Measurements from ENCODE around the gene CACNA1C.
"Not testable (repeated sequence)": the region's sequence is repeated elsewhere in the genome, so short reads cannot be mapped to it uniquely, and the experiment has no call there.

CACNA1C gene

DNA sequence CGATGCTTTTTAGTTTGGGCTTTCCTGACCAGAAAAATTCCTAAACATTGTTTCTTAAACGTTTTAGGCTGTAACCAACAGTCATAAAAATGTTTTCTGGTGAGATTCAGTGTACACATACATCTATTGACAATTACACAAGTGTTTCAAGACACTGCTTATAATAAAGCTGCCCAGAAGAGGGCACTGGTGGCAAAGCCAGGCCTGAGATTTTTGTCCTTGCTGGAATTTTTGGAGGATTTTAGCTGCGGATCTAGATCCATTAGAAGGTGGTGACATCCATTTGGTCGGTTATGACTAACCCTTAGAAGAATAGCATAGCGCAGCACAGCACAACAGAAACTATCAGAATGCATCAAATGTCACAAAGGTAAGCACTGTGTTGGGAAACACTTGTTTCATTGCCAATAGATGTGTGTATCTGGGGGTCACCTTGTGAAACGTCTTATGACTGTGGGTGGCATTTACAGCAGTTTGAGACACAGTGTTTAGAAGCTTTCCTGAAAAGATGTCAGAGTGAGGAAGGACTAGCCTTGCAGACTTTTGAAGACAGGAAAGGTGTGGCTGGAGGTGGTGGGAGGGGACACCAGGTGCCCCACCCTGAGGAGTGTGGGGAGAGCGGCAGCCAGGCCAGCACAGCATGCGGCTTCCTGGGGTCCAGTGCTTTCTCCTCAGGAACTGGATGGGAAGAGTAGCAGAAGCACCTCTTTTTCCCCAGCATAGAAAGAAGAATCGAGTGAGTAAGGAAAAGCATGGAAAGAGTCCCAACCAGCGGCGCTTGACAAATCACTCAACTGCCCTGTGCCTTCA, 687.2 kb downstream of the CACNA1C start:
- Histone ChIP-seq H3K79me2 (ENCODE audit: control insufficient read depth, low read length) (no peaks in the 10 kb centered on the region), H3K27ac (ENCODE audit: low read depth, low read length) (no peak overlapping the region), H4K20me1 (ENCODE audit: control insufficient read depth, insufficient read depth, low read depth, low read length) (no peaks in the 10 kb centered on the region), H3K4me3 (ENCODE audit: low read length) (no peak overlapping the region), H3K9me3 (ENCODE audit: control insufficient read depth, insufficient read depth, low read length) (no peaks in the 10 kb centered on the region), H3K36me3 (ENCODE audit: control insufficient read depth, low read length) (no peaks in the 10 kb centered on the region), H3K4me1 (ENCODE audit: control insufficient read depth, low read length) (no peaks in the 10 kb centered on the region), H3F3A (ENCODE audit: control insufficient read depth, insufficient read depth) (no peaks in the 10 kb centered on the region), H3K27me3 (ENCODE audit: control insufficient read depth, low read length) (peaks cover 7% of the 10 kb centered on the region; the same call in 1 of the 2 replicates), H3K4me2 (ENCODE audit: low read length) (no peak overlapping the region), H3K9me2 (replicated peaks; ENCODE audit: control insufficient read depth, low read length) (no peaks in the 10 kb centered on the region)
- no peak for TF ChIP-seq EZH2phosphoT487 (IDR thresholded peaks at IDR 0.05; ENCODE audit: borderline replicate concordance, low read length)
- TF ChIP-seq, protein P1, sequence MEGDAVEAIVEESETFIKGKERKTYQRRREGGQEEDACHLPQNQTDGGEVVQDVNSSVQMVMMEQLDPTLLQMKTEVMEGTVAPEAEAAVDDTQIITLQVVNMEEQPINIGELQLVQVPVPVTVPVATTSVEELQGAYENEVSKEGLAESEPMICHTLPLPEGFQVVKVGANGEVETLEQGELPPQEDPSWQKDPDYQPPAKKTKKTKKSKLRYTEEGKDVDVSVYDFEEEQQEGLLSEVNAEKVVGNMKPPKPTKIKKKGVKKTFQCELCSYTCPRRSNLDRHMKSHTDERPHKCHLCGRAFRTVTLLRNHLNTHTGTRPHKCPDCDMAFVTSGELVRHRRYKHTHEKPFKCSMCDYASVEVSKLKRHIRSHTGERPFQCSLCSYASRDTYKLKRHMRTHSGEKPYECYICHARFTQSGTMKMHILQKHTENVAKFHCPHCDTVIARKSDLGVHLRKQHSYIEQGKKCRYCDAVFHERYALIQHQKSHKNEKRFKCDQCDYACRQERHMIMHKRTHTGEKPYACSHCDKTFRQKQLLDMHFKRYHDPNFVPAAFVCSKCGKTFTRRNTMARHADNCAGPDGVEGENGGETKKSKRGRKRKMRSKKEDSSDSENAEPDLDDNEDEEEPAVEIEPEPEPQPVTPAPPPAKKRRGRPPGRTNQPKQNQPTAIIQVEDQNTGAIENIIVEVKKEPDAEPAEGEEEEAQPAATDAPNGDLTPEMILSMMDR (IDR thresholded peaks at IDR 0.05; ENCODE audit: low read depth, low read length, poor library complexity, severe bottlenecking): peak; percentile 54

DNA sequence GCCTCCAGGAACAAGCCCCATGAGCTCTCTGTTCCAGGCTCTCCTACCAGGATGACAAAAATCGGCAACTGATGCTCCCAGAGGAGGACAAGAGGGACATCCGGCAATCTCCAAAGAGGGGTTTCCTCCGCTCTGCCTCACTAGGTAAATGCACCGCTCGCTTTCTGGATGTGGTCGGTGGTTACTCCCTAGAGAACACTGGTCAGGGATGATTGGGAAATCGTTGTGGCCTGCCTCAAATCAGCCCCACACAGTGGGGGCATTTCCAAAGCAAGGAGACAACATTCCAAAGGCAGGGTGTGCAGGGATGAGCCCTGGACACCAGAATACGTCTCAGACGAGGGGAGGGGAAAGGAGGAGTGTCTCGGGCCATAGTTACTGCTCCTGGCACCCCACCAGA, 689.2 kb downstream of the CACNA1C start:
- H3K4me3 ChIP-seq (ENCODE audit: low read length); H3K79me2 ChIP-seq (ENCODE audit: control insufficient read depth, low read length); H3F3A ChIP-seq (ENCODE audit: control insufficient read depth, insufficient read depth); H3K4me1 ChIP-seq (ENCODE audit: control insufficient read depth, low read length); H3K9me3 ChIP-seq (ENCODE audit: control insufficient read depth, insufficient read depth, low read length); H3K36me3 ChIP-seq (ENCODE audit: control insufficient read depth, low read length); H3K27ac ChIP-seq (ENCODE audit: low read depth, low read length); H3K4me2 ChIP-seq (ENCODE audit: low read length); H3K27me3 ChIP-seq (ENCODE audit: control insufficient read depth, low read length); H4K20me1 ChIP-seq (ENCODE audit: control insufficient read depth, insufficient read depth, low read depth, low read length); H3K9me2 ChIP-seq (replicated peaks; ENCODE audit: control insufficient read depth, low read length): not testable (repeated sequence)

DNA sequence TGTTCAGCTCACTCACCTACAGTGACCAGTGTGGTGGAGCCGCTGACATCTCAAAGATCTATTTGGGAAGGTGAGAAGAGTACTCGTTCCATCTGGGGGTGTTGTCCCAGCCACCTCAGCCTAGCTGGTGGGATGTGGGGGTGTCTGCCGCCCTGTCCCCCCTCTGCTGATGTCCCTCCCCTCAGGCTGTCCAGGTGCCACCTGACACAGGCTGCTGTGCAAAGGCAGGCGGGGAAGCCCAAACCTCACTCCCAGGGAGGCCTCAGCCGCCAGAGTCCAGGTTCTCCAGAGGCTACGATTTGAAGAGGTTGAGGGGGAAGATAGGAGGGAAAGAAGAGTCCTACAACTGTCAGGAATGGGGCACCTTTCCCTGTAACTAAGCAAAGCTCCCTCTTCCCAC, 690.7 kb downstream of the CACNA1C start:
- Histone ChIP-seq H4K20me1 (ENCODE audit: control insufficient read depth, insufficient read depth, low read depth, low read length) (no peaks in the 10 kb centered on the region), H3K36me3 (ENCODE audit: control insufficient read depth, low read length) (no peaks in the 10 kb centered on the region), H3K9me3 (ENCODE audit: control insufficient read depth, insufficient read depth, low read length) (no peaks in the 10 kb centered on the region), H3K4me3 (ENCODE audit: low read length) (no peak overlapping the region), H3K4me2 (ENCODE audit: low read length) (no peak overlapping the region), H3F3A (ENCODE audit: control insufficient read depth, insufficient read depth) (no peaks in the 10 kb centered on the region), H3K79me2 (ENCODE audit: control insufficient read depth, low read length) (no peaks in the 10 kb centered on the region), H3K27ac (ENCODE audit: low read depth, low read length) (no peak overlapping the region), H3K27me3 (ENCODE audit: control insufficient read depth, low read length) (no peaks in the 10 kb centered on the region), H3K4me1 (ENCODE audit: control insufficient read depth, low read length) (no peaks in the 10 kb centered on the region), H3K9me2 (replicated peaks; ENCODE audit: control insufficient read depth, low read length) (no peaks in the 10 kb centered on the region)
- TF ChIP-seq, protein P1 (IDR thresholded peaks at IDR 0.05; ENCODE audit: low read depth, low read length, poor library complexity, severe bottlenecking): no peak
- no peak for TF ChIP-seq EZH2phosphoT487 (IDR thresholded peaks at IDR 0.05; ENCODE audit: borderline replicate concordance, low read length)

DNA sequence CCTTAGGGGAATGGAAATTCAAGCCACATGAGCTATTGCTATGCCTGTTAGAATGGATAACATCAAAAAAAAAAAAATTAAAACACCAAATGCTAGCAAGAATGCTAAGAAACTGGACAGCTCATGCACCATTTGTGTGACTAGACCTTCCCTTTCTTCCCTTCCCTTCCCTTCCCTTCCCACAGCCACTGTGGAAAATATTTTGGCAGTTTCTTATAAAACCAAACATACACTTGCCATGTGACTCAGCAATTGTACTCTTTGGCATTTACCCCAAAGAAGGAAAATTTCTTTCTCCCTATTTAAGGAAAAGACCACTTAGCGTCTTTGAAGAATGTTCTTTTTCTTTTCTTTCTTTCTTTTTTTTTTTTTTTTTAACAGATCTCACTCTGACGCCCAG, 692.9 kb downstream of the CACNA1C start:
- TF ChIP-seq, protein P1 (IDR thresholded peaks at IDR 0.05; ENCODE audit: low read depth, low read length, poor library complexity, severe bottlenecking): no peak
- no peak for TF ChIP-seq EZH2phosphoT487 (IDR thresholded peaks at IDR 0.05; ENCODE audit: borderline replicate concordance, low read length)

More for the DNA sequence above, 692.9 kb downstream of the CACNA1C start:
- Histone ChIP-seq H3K4me2 (ENCODE audit: low read length) (no peak overlapping the region), H3K4me1 (ENCODE audit: control insufficient read depth, low read length) (no peaks in the 10 kb centered on the region), H3K4me3 (ENCODE audit: low read length) (no peak overlapping the region), H3K9me3 (ENCODE audit: control insufficient read depth, insufficient read depth, low read length) (no peaks in the 10 kb centered on the region), H3K36me3 (ENCODE audit: control insufficient read depth, low read length) (no peaks in the 10 kb centered on the region), H4K20me1 (ENCODE audit: control insufficient read depth, insufficient read depth, low read depth, low read length) (no peaks in the 10 kb centered on the region), H3F3A (ENCODE audit: control insufficient read depth, insufficient read depth) (no peaks in the 10 kb centered on the region), H3K79me2 (ENCODE audit: control insufficient read depth, low read length) (no peaks in the 10 kb centered on the region), H3K9me2 (replicated peaks; ENCODE audit: control insufficient read depth, low read length) (no peaks in the 10 kb centered on the region), H3K27me3 (ENCODE audit: control insufficient read depth, low read length) (no peaks in the 10 kb centered on the region), H3K27ac (ENCODE audit: low read depth, low read length) (no peak overlapping the region)

Measured in DOHH2 (cell line).